ENCODE data around the gene TYW3. TPM values are rescaled to one million over a fixed set of nuclear protein-coding genes. Genes with fewer than 3 reads are reported as not detected.

TYW3 gene
- total and polyA plus RNA-seq, 2 of the 13 experiments (the other 11 are each of a cell fraction or from before 2014, with no cell fraction given): 17.6 to 45.8 TPM

GRCh38 chr1:74731399-74732052 lies 1.4 kb upstream of the TYW3 start (continued):
- TF ChIP-seq HMGXB3 (CRISPR knock-in tag; IDR thresholded peaks at IDR 0.05; ENCODE audit: borderline replicate concordance) (0 out of 2 replicates have a peak, but pooled peaks have one; percentile 21), ATRX (CRISPR knock-in tag; IDR thresholded peaks at IDR 0.05; ENCODE audit: borderline replicate concordance) (no peak), ISL2 (CRISPR knock-in tag; IDR thresholded peaks at IDR 0.05) (0 out of 2 replicates have a peak, but pooled peaks have one; percentile 22), MIXL1 (CRISPR knock-in tag; IDR thresholded peaks at IDR 0.05) (peak; percentile 46; the same call in 1 of the 2 replicates), ZGPAT (CRISPR knock-in tag; IDR thresholded peaks at IDR 0.05) (peak; percentile 66; the same call in 1 of the 2 replicates), ZNF407 (CRISPR knock-in tag; IDR thresholded peaks at IDR 0.05; ENCODE audit: not compliant biosample characterization) (no peak), ZBTB2 (CRISPR knock-in tag; IDR thresholded peaks at IDR 0.05; ENCODE audit: low read depth) (no peak), ZNF607 (CRISPR knock-in tag; IDR thresholded peaks at IDR 0.05; ENCODE audit: borderline replicate concordance) (peak; percentile 31; the same call in 1 of the 2 replicates), ZFP62 (CRISPR knock-in tag; IDR thresholded peaks at IDR 0.05) (no peak), MBD4 (IDR thresholded peaks at IDR 0.05; ENCODE audit: borderline replicate concordance, low read length) (0 out of 2 replicates have a peak, but pooled peaks have one; percentile 58), ZNF24 (IDR thresholded peaks at IDR 0.05) (no peak), ZNF317 (CRISPR knock-in tag; IDR thresholded peaks at IDR 0.05) (no peak; the same call in 1 of the 2 replicates)

Data from HepG2 (cell line).